Gastroesophageal sphincter (tissue), 3 donors: ENCODE measurements around the gene NFIX.

ENCODE experiments used
- EP300 ChIP-seq: sonication (generic); formaldehyde crosslinking; IDR thresholded peaks from one replicate; pipeline ENCODE4 v1.6.1; 2017; ENCODE audit warnings: antibody characterized with exemption, mild to moderate bottlenecking
- POLR2A ChIP-seq, 2 donors: fragments of 450-650 bp; IDR thresholded peaks; one replicate each; pipeline ENCODE4 v1.6.1; 2017; ENCODE audit warnings: antibody characterized with exemption in 2 of 2, mild to moderate bottlenecking in 2 of 2, moderate library complexity in 1 of 2
- POLR2AphosphoS5 ChIP-seq: sonication (generic); formaldehyde crosslinking; IDR thresholded peaks from one replicate; pipeline ENCODE4 v1.6.1; 2017; ENCODE audit warnings: antibody characterized with exemption
- TF ChIP-seq, protein P1 (sequence below), 4 experiments: fragments of 200-600 bp in 2 of 4; fragments of 450-650 bp in 2 of 4; sonication (generic) in 1 of 4; IDR thresholded peaks; one replicate each; pipeline ENCODE4 v1.5.1; 2017 to 2019; ENCODE audit warnings: antibody characterized with exemption in 4 of 4, mild to moderate bottlenecking in 2 of 4, moderate library complexity in 2 of 4

DNA sequence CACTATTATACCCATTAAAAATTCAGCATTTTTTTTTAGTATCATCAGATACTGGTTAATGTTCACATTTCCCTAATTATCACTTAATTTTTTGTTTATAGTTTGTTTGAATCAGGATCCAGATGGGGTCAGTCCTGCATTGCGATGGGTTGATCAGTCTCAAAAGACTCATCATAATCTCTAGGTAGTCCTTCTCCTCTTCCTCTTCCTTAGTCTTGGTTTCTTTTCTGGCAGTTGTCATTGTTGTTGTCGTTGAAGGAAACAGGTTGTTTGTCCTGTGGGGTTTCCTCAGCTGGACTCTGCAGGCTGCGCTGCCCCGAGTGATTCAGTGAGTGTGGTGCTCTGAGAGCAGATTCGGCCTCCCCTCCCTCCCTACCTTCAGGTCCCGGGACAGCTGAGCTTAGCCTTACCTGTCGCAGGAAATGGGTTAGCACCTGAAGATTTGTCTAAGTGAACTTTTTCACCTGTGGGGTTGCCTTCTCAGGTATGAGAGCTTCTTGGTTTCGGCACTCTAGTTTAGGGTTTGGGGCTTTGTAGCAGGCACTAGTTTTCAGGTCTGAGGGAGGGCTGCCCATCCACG, 34.1 kb downstream of the NFIX start:
- TF ChIP-seq, protein P1, sequence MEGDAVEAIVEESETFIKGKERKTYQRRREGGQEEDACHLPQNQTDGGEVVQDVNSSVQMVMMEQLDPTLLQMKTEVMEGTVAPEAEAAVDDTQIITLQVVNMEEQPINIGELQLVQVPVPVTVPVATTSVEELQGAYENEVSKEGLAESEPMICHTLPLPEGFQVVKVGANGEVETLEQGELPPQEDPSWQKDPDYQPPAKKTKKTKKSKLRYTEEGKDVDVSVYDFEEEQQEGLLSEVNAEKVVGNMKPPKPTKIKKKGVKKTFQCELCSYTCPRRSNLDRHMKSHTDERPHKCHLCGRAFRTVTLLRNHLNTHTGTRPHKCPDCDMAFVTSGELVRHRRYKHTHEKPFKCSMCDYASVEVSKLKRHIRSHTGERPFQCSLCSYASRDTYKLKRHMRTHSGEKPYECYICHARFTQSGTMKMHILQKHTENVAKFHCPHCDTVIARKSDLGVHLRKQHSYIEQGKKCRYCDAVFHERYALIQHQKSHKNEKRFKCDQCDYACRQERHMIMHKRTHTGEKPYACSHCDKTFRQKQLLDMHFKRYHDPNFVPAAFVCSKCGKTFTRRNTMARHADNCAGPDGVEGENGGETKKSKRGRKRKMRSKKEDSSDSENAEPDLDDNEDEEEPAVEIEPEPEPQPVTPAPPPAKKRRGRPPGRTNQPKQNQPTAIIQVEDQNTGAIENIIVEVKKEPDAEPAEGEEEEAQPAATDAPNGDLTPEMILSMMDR (IDR thresholded peaks at IDR 0.05) = no peak
- TF ChIP-seq POLR2AphosphoS5 = no peak
- no peak for TF ChIP-seq POLR2A (IDR thresholded peaks at IDR 0.05)
- no peak for TF ChIP-seq EP300
